ENCODE data around the gene SLC39A9. TPM values are rescaled to one million over a fixed set of nuclear protein-coding genes. Genes with fewer than 3 reads are reported as not detected.

The SLC39A9 gene
- total RNA-seq, 1 donor from 2014 or later: 54.1 TPM

DNA sequence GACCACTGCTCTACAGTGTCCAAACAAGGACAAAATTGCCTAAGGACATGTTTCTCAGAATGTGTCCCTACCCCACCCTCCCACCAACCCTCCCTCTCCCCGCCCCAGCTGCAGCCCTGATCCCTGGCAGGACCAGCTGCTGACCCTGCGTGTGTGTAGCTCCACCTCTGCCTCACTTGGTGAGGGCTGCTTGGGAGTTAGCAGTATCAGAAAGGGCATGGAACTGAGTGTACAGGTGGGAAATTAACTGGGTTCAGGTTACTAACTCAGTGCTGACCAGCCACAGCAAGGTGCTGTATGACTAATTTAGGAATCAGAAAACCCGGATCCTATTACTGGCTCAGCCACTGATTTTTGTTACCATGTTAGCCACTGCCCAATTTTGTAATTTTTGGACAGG lies 74.8 kb downstream of the SLC39A9 start:
- intact Hi-C loops (cut with micrococcal nuclease): no loop called here

DNA sequence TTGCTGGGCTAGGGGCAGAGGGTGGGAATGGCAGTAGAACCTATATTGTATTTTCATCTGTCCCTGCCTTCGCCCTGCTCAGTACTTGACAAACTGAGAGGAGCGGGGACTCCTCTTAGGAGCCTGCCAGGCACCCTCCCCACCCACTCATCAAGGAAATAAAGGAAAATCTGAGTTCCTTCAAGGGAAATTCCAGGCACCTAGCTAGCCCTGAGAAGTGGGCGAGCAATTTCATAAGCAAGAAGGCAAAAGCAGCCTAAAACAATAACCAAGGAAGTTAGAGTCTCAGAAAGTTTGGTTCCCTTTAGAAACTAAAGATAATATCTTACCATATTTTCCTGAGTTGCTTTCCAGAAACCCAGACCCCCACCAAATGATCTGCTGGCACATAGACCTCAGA lies 75.5 kb downstream of the SLC39A9 start:
- intact Hi-C loops (cut with micrococcal nuclease): no loop called here

DNA sequence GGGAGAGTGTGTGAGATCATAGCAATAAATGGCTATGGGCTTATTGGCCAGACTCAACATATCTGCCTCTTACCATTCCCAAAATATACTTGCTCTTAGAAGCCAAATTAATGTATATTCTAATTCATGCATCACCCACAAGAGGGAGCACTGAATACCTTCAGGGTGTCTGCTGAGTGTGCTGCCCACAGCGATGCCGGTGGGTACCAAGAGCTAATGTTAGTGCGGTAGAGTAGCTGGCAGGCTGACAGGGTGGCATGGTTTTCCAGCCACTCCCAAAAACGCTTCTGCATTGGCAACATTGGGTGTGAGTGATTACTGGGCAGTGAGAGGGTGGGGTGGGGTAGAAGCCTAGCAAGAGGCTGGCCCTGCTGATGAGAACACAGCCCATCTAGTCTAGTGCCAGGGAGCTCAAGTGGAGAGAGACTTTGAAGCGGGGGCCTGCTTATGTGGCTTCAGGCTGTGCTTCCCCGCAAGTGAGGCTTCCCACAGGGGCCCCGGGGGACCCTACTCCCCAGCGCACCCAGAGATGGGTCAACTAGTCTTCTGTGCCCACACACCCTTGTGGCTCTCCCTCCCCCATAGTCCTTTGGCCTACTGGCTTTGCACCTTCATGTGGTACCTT lies 76.8 kb downstream of the SLC39A9 start:
- intact Hi-C loops (cut with micrococcal nuclease): loop anchor here (5.0 kb wide), 1 partner anchor 97 kb away; the partner anchor contains the start of gene CCDC177

DNA sequence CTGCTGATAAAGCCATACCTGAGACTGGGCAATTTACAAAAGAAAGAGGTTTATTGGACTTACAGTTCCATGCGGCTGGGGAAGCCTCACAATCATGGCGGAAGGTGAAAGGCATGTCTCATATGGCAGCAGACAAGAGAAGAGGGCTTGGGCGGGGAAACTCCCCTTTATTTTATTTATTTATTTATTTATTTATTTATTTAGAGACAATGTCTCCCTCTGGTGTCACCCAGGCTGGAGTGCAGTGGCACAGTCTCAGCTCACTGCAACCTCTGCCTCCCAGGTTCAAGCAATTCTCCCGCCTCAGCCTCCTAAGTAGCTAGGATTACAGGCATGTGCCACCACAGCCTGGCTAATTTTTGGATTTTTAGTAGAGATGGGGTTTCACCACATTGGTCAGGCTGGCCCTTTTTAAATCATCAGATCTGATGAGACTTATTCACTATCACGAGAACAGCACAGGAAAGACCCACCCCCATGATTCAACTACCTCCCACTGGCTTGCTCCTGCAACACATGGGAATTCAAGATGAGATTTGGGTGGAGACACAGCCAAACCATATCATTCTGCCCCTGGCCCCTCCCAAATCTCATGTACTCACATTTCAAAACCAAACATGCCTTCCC lies 78.4 kb downstream of the SLC39A9 start:
- intact Hi-C loops (cut with micrococcal nuclease): loop anchor here (5.0 kb wide), 1 partner anchor 95 kb away; the partner anchor contains the start of gene CCDC177

DNA sequence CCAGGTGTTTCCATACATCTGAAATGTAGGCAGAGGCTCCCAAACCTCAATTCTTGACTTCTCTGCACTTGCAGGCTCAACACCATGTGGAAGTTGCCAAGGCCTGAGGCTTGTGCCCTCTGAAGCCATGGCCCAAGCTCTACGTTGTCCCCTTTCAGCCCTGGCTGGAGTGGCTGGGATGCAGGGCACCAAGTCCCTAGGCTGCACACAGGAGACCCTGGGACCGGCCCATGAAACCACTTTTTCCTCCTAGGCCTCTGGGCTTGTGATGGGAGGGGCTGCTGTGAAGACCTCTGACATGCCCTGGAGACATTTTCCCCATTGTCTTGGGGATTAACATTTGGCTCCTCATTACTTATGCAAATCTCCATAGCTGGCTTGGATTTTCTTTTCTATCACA lies 79.6 kb downstream of the SLC39A9 start:
- intact Hi-C loops (cut with micrococcal nuclease): loop anchor here (5.0 kb wide), 1 partner anchor 94 kb away; the partner anchor contains the start of gene CCDC177

DNA sequence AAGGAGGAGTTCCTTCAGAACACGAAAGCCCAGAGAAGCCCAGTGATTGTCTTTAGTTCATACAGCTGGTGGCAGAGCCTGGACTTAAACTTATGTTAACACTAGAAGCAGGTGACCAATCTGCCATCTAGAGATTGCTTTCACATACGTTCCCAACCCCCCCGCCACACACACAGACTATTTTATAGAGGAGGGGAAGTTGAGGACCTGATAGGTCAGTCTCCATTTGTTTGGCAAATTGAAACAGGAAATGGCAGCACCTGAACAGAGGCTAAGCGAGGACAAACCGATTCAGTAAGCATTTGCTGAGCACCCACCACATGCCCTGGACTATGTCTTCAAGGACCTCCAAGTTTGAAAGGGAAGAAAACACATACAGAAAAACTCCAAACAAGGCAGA lies 81.2 kb downstream of the SLC39A9 start:
- intact Hi-C loops (cut with micrococcal nuclease): loop anchor here (5.0 kb wide), 1 partner anchor 93 kb away; the partner anchor contains the start of gene CCDC177

DNA sequence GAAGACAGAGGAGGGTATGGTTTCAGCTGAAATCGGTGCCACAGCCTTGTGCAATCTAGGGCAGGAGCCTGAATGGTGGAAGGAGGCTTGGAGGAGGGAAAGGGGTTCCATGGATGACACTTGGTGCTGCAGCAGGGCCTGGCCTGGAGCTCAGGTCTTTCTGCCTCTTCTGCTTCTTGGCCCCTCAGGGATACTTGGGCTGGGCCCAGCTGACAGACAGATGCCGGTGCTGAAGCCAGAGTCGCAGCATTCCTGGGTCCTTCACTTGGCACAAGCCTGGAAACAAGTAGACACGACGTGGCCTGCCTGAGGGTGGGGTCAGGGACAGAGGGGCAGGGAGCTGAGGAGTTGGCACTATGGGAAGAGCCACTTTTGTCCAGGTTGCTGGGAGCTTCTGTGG lies 81.6 kb downstream of the SLC39A9 start:
- intact Hi-C loops (cut with micrococcal nuclease): no loop called here

DNA sequence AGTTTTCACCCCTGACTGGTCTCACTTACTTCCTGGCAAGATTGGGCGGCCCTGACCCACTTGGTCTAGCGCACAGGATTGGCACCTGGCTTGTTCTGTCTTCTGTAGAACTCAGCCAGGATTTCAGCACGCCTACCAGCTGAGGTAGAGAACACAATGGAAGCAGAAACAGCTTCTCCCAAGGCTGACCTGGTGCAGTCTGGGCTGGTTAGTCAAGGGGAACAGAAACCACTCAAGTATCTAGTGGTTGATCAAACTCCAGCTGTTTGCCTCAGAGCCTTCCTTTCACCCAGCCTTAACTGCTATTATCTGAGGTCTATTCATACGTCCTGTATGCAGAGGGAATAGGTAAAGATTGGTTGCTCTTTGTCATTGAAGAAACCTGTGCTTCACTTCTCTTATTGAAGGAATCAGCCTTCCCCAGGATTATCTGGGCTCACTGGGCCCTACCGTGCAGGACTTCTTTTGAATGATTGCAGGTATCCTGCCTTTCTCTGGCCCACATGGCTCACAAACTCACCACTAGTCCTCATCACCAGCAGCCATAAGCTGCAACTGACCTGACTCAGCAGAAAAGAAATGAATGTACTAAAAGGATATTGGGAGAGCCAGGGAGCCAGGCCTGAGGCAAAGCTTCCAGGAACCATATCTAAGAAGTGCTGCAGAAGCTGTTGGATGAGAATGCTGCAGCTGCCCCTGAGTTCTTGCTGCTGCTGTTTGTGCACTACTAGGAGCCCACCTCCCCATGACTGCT lies 83.5 kb downstream of the SLC39A9 start:
- intact Hi-C loops (cut with micrococcal nuclease): no loop called here

DNA sequence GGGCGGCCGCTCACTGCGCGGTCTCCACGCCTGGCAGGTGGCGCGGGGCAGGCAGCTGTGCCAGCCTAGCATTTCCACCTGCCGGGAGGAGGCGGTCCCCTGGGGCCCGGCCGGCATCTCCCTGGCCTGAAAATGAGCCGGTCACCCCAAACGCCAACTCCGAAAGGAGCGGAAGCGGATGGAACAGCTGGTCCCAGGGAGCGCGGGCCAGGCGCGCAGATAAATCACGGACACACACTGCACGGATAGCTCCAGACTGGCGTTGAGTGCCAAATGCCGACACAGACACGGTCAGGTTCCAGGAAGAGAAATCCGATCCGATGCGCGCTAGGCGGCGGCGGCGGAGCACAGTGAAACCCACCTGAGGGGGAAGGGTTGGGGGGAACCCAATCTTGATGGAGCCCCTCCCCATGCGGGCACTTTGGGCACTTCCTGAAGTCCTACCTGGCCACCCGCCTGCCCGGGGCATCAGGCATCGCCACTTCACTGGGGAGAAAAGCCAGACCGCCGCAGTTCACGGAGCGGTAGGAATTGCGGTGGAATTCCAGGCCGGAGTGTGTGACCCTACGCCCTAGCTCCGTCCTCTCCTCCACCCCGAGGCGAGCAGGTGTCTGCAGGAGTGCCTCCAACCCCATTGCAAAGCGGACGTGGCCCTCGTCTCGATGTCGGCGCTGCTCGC lies 85.4 kb downstream of the SLC39A9 start:
- intact Hi-C loops (cut with micrococcal nuclease): no loop called here

DNA sequence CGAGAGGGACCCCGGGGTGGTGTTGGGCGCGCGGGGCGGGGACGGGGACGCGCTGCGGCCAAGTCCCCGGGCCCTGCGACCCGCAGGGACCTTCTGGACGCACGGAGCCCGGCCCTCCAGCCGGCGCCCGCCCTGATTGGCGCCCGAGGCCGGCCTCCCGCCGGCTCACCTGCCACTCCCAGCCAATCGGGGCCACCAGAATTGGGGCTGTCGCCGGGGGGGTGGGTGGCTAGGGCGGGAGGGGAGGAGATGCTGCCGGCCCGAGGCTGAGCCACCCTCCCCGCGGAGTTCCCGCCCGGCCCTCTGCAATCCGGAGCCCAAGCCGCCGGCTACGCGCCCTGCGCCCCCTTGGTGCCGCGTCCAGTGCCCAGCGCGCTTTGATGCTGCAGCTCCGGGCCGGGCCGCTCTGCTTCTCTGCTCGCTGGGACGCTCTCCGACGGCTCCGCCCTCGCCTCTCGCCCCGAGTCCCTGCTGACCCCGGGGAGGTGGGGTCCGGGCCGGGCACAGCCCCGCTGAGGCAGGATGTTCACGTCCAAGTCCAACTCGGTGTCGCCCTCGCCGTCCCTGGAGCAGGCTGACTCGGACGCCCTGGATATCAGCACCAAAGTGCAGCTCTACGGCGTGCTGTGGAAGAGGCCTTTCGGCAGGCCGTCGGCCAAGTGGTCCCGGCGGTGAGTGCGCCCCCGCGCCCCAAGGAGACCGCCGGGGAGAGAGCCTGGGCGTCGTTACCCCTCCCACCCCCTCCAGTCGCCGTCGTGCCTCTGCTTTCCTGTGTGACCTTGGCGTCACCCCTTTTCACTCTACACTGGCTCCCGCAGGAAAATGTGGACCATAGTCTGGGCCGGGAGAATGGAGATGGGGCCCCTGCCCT lies 86.2 kb downstream of the SLC39A9 start, which contains the start of gene PLEKHD1:
Gene PLEKHD1, plus strand, starts transcription at position 285 of the 871 bp plus-strand sequence. Its CDS starts 238 bp downstream, at position 523.
- intact Hi-C loops (cut with micrococcal nuclease): no loop called here

DNA sequence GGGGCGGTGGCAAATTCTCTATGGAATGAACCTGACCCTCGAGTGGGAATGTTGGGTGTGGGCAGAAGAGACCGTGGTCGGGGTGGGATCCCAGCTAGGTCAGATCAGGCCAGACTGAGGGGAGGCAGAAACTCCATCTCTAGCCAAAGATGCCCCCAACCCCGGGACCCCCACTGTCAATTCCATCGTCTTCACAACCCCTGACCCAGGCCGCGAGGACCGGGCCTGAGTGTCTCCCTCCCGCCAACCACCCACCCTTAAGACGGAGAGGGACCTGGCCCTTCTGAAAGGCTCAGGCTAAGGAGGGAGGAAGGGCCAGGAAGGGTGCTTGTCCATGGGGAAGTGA lies 86.8 kb downstream of the SLC39A9 start:
- intact Hi-C loops (cut with micrococcal nuclease): no loop called here

DNA sequence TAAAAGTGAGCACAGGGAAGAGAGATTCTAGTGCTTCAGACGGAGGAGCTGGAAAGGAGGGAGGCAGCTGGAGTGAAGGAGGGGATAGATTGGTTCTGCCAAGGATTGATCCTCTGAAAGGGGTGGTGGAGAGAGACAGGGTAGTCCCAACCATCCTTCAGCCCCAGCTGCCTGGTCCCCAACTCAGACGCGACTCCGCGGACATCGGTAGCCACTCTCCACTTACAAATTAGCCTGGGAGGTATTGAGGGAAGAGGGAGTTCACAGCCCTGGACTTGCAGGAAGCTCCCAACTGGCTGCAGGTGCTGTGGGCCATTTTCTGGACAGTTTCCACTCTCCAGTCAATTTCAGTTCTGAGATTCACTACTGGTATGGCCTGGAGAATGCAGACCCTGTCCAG lies 87.2 kb downstream of the SLC39A9 start:
- intact Hi-C loops (cut with micrococcal nuclease): no loop called here

DNA sequence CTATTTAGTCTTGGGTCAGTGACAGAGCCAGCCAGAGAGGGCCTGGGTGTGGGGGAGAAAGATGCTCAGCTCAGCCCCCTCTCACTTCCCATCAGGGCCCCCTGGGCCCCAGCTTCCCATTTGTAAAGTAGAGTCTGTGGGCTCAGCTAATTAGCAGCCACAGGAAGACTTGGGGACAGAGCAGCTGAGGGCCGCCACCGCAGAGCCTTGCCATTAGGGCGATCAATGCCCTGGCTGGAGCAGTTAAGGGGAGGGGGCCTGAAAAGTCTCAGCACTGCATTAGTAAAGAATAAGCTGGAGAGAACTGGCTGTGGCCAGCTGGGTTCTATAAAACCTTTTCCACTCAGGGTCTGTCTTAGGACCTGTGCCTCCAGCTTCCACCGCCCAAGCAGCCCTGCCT lies 88.7 kb downstream of the SLC39A9 start:
- intact Hi-C loops (cut with micrococcal nuclease): no loop called here

DNA sequence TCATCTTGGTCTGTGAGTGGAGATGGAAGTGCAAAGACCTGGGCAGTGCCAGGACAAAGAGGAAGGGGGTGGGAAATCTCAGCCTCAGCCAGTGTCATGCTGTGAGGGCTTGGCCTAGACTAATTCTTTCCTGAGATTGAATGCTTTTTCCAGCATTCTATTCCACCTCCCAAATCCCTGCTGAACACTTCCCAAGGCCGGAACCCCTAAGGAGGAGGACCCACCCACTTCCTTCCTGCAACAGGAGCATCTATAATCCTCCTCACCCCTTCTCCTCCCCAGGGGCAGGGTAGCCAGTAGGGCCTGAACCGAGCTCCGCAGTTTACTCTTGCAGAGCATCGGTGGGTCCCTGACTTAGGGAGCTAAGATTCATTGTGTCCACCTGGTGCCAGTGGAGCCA lies 89.3 kb downstream of the SLC39A9 start:
- intact Hi-C loops (cut with micrococcal nuclease): no loop called here

DNA sequence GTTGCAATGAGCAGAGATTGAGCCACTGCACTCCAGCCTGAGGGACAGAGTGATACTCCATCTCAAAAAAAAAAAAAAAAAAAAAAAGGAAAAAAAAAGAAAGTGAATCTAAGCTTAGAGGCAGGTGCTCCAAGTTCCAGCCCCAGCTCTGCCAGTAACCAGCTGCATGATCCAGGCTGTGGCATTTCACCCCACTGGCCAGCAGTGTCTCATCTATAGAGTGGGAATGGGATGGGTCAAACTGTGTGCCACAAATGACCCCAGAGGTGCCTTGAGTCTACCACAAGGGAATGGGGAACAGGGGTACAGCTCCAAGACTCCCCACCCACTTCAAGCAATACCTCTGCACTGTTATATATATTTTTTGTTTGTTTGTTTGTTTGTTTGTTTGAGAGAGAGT lies 91.0 kb downstream of the SLC39A9 start:
- intact Hi-C loops (cut with micrococcal nuclease): no loop called here

DNA sequence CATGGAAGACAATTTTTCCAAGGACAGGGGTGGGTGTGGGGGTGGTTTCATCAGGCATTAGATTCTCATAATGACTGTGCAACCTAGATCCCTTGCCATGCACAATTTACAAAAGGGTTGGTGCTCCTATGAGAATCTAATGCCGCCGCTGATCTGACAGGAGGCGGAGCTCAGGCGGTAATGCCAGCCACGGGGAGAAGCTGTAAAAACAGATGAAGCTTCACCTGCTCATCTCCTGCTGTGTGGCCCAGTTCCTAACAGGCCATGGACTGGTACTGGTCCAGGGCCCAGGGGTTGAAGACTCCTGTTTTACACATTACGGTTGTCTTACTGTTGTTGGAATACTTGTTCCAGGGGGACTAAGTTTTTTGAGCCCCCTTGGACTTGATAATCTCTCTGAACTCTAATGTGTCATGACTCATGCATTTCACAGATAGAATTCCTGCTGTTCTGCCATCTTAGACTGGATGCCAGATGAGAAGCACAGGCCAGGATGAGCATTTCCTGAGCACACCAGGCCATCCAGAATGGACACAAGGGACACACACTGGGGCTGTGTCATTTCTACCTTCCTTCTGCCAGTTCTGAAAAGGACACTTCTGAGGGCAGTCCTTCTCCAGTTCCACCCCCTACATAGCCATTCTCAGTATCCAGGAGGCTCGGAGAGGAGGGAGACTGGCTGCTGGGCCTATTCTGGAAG lies 91.9 kb downstream of the SLC39A9 start:
- intact Hi-C loops (cut with micrococcal nuclease): no loop called here

DNA sequence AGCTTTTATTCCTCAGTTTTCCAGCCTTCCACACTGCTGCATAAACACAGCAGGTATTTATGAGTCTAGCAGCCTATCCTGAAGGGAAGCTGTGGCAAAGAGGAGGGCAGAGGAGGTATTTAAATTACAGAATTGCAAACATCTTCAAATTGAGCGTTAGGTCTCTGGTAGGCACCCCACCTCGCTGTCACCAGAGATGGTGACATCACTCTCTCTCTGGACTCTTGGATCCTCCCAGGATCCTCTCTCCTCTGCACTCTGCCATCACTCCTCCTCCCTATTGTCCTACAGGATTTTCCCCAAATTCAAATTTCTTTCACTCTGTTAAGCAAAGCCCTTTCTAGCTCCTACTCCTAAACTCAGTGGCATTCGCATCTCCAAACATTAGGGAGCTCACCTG lies 92.7 kb downstream of the SLC39A9 start:
- intact Hi-C loops (cut with micrococcal nuclease): no loop called here

DNA sequence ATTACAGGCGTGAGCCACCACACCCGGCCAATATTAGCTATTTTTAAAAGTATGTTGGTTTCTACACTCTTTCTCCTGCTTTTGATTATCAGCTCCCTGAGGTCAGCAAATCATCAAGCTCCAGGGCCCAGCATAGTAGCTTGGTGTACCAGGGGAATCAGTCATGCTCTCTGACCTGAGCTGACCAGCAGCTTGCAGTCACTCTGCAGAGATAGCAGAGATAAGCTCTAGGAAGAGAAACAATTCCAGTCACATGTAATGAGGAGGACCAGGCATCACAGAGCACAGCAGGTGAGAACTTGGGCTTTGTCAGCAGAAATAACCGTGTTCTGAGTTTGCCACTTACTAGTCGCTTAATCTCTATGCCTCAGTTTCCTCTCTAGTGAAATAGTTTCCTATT lies 94.5 kb downstream of the SLC39A9 start:
- intact Hi-C loops (cut with micrococcal nuclease): no loop called here

DNA sequence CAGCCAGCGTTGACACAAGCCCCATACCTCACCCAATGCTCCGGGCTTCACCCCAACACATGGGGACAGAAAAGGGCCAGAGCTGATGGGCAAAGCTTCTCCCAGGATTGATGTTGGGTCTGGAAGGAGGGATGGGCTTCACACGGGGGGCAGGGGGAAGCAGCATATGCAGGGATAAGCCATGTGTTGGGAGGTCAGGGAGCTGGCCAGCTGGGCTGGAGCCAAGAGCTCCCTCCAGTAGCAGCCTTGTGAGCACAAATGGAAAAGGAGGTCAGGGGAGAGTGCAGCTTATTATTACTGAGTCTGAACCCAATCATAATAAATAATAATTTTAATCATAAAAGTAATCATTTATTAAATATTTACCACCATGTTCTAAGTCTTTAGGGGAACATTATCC lies 95.3 kb downstream of the SLC39A9 start:
- intact Hi-C loops (cut with micrococcal nuclease): no loop called here

DNA sequence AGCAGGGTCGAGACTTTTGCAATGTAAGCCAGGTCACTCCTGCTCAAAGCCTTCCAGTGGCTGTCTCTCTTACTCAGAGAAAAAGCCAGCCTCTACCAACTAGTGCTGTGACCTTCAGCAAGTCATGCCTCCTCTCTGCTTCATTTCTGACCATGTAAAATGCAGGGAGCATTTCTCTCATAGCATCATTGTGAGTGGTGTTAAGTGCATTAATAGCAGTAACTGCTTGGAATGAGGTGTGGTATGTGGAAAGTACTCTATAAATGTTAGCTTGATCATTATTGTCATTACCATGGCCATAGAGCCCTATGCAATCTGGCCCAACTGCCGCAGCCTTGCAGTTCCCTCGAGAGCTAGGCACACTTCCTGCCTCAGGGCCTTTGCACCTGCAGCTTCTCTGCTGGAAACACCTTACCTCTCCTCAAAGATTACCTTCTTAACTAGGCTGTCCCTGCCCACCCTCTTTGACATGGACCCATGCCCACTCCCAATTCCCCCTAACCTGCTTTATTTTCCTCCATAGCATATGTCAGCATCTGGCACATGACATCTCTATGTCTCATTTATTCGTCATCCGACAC lies 96.9 kb downstream of the SLC39A9 start:
- intact Hi-C loops (cut with micrococcal nuclease): no loop called here

Data from T-helper 1 cell treated with Interleukin-12 subunit alpha and Interleukin-12 subunit beta and Interleukin-4 antibody, amounts not matched to agents 30 ng/mL and 1 ng/mL, for 36 hours (primary cell).